GM18520 (cell line): ENCODE results near the gene FAHD1.
"Not testable (repeated sequence)": the region's sequence is repeated elsewhere in the genome, so short reads cannot be mapped to it uniquely, and the experiment has no call there.

ENCODE experiments used
- ATAC-seq: cut with Tn5 transposase; IDR thresholded peaks from one replicate; pipeline ENCODE4 v1.9.1; 2021; ENCODE audit not compliant: unreplicated experiment

FAHD1 gene

DNA sequence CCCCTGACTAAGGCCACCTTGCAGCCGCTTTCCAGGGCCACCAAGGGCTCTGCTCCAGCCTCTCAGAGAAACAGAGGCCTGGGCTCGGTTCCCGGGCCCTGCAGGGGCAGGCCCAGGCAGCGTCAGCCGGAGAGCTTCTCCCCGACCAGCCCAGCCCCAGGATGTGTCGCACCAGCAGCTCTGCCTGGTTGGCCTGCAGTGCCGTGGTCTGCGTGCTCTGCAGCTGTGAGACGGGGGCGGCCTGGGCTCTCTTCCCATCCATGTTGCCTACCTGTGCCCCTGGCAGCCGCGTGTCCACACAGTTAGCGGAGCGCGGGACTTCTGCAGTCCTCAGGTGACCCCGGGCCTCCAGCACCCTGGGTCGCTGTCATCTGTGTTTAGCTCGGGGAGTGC lies 38.3 kb upstream of the FAHD1 start:
- ATAC-seq: no peak

DNA sequence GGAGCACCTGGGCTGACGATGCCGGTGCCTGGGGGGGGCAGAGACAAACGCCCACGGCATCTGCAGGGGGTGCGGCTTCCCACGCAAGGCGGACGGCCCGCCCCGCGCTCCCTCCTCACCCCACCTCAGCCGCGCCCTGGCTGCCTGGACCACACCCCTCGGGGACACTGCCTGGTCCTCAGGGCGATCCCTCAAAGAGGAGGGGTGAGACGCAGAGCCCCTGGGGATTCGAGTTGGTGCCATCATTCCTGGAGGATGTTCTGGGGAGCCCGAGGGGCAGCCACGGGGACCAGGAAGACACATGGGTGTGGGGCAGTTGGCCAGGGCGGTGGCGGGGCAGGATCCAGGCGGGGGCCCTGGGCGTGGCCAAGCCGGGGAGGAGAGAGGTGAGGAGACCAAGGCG lies 37.4 kb upstream of the FAHD1 start:
- no peak for ATAC-seq

DNA sequence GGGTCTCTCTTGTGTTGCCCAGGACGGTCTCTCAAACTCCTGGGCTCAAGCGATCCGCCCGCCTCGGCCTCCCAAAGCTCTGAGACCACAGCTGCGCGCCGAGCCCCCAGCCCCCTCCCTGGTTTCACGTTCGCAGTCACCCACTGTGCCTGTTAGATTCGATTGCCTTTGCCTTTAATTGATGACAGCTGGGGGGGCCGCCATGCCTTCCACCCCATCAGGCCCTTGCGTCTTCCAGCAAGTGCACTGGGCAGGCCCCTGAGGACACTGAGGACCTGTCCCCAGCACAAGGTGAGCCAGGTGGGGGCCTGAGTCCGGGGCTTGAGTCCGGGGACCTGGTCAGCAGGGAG lies 36.8 kb upstream of the FAHD1 start:
- no peak for ATAC-seq

DNA sequence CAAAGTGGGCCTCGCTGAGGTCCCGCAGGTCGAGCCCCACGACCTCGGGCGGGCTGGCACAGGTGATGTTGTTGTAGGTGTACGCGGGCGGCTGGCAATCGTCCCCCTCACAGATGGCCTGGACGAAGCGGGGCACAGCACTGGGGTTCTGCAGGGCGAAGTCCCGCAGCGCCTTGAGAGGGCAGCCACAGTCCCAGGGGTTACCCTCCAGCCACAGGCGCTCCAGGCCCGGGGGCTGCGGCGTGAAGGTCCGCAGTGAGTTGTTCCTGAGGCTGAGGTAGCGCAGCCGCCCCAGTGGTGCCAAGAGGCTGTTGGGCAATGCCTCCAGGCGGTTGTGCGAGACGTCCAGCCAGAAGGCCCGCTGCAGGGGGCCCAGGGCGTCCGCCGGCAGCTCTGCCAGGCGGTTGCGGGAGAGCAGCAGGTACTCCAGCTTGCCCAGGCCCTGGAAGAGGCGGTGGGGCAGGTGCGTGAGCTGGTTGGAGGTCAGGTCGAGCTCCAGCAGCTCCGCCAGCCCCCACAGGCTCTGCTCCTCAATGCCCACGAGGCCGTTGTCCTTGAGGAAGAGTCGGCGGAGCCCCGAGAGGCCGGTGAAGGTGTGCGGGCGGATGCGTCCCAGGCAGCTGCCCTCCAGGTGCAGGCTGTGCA lies 36.3 kb upstream of the FAHD1 start:
- ATAC-seq: no peak

DNA sequence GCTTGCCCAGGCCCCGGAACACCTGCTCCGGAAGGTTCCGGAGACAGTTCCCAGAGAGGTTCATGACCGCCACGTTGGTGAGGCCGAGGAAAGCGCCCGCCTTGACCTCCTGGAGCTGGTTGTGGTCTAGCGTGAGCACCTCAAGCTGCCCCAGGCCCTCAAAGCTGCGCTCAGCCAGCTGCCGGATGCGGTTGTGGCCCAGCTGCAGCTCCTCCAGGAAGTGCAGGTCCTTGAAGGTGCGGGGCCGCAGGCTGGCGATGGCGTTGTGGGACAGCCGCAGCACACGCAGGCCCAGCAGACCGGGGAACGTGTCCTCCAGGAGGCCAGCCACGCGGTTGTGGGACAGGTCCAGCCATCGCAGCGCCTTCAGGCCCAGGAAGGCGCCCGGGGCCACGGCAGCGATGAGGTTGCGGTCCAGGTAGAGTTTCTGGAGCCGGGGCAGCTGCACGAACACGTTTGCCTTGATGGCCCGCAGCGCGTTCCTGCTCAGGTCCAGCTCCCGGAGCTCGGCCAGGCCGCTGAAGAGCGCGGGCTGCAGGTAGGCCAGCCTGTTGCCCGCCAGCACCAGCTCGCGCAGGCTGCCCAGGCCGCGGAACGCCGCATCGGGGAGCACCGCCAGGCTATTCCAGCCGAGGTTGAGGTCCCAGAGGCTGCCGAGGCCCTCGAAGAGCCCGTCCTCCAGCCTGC lies 35.6 kb upstream of the FAHD1 start:
- no peak for ATAC-seq

DNA sequence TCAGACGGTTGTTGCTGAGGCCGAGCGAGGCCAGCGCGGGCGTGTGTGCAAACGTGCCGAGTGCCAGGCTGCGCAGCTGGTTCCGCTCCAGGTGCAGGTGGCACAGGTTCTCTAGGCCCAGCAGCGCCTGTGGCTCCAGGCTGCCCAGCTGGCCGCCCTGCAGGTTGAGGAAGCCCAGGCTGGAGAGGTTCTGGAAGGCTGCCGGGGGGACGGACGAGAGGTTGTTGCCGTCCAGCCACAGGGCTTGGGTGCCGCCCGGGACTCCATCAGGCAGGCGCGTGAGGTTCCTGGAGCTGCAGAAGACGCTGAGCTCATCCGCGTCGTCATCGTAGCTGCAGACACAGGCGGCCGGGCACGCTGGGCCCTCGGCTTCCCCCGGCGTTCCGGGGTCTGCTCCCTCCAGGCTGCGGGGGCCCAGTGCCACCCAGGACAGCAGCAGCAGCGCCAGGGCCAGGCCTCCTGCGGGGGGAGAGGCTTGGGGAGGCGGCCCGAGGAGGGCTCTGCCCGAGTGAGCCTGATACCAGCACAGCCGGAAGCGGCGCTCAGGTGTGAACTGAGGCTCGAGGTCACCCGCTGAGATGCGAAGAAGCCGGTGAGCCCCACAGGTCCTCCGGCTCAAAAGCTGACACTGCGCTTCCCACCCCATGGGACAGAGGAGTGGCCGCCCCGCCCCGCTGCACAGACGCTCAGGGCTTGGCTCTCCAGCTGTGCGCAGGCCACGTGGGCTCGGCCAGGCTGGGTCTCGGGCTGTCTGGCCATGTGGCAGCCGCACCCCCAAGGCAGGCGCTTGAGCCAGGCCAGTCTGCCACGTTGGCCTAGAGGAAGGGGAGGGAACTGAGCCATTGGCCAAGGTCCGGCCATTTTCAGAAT lies 34.8 kb upstream of the FAHD1 start:
- ATAC-seq: no peak

DNA sequence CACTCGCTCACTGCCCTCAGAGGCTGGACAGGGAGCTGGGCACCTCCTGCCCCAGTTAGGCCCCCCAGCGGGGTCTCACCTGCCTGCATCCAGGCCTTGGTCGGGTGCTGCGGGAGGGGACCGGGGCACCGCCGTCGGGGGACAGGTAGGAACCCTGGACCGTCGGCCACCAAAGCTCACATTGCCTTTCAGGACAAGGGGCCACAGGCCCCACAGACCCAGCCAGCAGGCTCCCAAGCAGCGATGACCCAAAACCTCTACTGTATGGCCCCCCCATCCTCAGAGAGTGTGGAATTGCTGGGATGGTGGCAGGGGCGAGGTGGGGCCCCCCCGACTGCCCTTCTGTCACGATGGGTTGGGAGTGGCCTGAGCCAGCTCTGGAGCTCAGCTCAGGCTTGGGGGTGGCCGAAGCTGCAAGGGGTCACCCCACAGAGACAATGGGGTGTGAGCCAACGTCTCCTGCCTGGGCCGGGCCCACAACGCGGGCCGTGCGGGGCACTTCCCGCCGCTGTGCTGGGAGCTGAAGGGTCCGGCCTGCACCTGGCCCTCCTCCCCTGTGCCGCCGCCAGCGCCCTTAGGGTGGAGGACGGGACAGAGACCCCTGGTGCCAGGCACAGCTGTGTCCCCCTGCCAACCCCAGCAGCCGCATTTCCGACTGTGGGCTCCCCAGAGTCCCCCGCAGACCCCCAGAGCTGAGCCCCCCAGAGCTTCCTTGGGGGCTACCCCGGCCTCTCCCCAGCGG lies 34.0 kb upstream of the FAHD1 start:
- ATAC-seq: no peak

DNA sequence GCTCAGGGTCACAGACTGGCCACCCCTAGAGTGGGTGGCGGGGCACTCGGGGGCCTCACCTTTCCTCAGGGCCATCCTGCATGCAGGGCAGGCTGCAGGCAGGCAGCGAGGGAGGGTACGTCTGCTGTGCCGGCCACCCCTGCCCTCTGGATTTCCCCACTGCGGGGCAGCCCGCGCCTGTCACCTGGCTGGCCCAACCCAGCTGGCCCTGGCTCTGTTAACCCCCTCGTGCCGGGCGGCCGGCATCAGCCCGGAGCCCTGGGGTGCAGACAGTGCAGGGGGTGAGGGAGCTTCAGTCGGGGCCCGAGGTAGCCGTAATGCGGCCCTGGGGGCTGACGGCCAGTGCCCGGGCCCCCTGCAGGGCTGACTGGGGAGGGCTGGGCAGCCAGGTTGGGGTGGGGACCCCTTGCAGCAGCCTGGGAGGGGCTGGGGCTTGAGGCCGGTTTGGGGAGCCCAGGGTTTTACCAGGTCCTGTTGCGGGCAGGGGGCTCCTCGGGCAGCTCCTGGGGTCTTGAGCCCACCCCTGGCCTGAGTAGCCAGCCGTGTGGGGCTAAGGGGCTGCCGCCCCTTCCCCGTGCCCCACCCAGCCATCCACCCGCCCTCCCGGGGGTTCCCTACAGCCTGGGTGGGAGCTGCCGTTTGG lies 33.3 kb upstream of the FAHD1 start, which contains the start of gene IGFALS:
Gene IGFALS, minus strand, starts transcription at position 128 of the 643 bp plus-strand sequence. Its CDS starts 53 bp downstream, at position 75.
- ATAC-seq: no peak

DNA sequence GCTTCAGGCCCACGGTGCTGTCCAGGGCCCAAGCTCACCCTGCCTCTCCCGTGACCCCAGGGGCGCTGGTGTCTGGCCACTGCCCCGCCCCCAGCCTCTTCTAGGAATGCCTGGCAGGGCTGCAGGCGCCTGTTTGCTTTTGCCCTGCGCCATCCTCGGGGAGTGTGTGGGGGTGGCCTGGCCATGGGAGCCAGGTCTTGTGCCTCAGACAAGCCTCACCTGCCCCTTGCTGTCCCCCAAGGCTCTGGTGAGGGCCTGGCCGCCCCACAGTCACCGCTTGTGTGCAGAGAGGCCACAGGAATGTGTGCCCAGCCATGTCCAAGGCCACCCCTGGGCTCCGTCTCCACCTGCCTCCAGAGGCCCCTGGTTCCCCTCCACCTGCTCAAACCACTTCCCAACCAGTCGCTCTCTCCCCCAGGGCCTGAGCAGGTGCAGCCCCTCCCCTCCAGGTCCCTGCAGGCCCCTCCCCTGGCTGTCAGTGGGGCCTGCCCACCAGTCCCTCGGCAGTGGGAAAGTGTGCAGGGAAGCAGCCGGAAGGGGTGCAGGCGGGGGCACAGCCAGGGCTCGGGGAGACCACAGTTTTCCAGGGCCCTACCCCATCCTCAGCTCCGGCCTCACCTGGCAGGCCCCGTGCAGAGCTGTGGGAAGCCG lies 32.7 kb upstream of the FAHD1 start:
- ATAC-seq: no peak

DNA sequence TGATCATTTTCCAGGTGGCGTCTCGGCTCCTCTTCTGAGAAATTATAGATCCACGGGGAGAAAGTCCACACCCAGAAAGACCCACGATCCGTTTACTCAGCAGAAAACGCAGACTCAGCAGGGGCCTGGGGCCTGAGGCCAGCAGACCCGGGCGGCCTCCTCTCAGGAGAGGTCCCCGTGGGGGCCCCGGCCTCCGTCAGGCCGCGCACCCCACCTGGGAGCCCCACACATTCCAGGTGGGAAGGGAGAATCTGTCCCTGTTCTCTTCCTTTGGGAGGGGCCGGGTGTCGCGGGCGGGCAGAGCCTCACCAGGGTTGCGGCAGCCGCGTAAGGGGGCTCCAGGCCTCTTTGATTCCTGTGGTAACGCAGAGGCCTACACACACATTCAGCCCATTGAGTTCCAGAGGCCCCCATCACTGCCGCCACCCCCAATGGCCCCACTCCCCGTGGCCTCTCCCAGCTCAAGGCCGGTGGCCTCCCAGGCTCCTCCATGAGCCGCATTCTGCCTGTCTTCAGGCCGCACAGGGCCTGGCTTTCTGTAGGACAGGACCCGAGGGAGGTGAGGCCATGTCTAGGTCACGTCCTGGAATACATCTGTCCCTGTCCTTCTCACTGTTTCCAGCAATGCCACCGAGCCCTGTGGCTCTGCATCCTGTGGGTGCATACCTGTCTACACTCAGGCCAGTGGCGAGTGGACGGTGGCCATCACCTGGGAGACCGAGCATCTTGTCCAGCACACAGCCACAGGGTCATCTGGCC lies 31.9 kb upstream of the FAHD1 start:
- no peak for ATAC-seq

DNA sequence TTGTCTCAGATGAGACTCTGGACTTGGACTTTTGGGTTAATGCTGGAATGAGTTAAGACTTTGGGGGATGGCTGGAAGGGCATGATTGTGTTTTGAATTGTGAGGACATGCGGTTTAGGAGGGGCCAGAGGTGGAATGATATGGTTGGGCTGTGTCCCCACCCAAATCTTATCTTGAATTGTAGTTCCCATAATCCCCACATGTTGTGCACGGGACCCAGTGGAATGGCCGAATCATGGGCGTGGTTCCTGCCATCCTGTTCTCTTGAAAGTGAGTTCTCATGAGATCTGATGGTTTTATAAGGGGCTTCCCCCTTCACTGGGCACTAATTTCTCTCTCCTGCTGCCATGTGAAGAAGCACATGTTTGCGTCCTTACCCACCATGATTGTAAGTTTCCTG lies 27.7 kb upstream of the FAHD1 start:
- ATAC-seq: not testable (repeated sequence)

DNA sequence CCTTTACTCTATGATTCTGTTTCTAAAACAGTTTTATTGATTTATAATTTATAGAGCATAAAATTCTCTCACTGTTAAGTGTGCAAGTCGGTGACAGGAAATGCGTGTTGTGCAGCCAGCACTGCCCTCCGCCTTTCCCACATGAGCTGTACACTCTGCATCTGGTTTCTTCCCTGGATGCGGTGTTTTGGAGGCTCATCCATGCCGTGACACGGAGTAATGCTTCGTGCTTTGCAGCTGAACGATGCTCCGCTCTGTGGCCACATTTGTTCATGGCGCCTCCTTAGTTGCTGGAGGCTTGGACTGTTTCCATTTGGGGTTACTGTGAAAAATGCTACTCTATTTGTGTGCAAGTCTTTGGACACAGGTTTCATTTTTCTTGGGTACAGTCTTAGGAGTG lies 26.3 kb upstream of the FAHD1 start:
- no peak for ATAC-seq

DNA sequence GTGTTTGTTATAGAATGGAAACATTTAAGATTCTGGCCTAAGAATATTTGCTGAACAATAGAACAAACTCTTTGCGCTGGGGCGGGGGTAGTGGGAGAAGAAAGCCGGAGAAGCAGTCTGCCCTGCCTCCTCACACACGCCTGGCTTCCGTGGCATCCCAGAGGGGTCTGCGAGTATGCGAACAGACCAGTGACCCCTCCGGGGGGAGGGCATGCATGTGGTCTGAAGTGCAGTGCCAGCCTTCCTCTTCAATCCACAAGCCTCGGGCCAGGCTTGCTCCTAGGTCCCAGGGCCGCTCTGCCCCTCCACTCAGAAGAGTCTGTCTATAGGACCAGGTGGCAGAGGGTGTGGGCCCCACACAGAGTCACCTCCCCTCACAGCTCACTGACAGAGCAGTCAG lies 19.4 kb upstream of the FAHD1 start:
- ATAC-seq: no peak

DNA sequence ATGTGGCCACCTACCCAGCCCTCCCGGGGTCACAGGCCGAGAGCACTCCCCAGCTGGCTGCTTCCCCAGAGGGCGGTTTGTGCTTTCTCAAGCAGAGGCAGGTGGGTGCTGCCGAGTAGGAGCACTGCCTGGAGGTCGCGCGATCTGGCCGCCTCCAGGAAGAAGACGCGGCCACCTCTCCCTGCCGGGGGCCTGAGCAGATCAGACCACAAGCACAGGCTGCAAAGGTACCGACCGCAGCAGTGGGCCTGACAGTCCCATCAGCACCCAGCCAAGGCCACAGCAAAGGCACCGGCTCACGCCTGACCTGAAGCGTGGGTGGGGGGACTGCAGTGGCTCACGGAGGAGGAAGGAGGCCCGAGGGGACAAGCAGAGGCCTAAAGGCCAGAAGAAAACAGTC lies 18.3 kb upstream of the FAHD1 start:
- ATAC-seq: no peak

DNA sequence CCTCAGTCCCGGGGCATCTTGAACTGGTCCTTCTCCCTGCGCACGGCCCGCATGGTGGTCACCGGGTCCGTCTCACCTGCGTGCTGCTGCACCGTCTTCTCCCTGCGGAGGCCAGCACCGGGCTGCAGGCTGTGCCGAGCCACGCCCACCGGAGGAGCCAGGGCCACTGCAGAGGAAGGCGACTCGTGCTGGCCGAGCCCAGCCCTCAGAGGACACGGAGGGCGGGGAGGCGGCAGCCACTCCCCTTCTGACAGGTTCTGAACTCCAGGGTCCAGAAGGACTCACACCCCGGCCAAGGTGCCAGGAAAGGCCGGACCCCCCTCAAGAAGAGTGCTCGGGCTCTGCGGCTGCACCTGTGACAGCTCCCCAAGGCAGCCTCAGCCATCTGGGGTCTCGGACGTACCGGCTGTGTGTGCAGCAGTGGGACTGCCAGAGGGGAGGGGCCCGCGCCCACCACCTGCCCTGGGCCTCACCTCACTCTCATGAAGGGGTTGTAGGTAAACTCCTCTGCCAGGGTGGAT lies 17.7 kb upstream of the FAHD1 start:
- ATAC-seq: no peak

DNA sequence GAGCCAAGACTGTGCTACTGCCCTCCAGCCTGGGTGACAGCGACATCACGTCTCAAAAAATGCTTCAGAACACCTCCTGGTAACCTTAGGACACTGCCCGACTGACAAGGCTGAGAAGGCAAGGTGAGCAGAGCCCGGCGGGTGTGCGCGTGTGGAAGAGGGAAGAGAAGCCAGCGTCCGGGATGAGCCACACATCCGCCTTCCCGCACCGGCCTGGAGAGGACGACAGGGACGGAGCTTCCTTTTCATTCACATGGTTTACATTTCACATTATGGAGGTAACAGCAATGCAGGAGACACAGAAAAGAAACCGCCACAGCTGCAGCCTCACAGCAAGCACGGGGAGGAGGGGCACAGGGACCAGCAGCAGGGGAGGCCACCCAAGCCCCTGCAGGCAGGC lies 16.9 kb upstream of the FAHD1 start:
- ATAC-seq: no peak

DNA sequence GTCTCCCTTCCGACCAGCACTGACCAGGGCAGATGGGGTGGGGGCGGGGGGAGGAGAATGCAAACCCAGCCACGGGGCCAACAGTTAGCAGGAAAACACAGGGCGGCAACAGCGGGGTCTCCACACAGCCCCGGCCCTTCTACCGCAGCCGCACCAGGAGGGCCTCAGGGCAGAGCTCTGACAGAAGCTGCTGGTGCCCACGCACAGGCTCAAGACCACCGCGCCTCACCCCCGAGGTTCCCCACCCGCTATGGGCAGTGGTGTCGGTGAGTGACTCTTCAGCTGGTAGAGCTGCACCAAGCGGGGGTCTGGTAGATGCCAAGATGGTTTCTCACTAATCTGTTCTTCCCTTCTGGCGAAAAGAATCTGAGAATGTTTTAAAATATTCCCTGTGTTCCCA lies 16.5 kb upstream of the FAHD1 start:
- ATAC-seq: no peak

DNA sequence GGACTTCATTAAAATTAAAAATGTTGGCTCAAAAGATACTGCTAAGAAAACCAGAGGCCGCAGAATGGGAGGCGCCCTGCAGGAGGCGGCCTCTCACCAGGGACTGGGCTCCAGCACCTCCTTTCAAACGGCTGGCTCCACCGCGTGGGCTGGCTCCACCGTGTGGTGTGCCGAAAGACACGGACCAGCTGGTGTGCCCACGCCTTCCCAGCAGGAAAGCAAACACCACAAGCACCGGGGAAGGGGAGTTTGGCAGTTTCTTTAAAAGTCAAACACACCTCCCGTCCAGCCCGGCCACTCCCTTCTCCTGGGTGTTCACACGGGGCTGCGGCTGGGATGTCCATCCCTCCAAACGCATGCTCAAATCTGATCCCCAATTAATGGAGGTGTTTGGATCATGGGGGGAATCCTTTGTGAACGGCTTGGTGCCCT lies 14.3 kb upstream of the FAHD1 start:
- ATAC-seq: no peak

DNA sequence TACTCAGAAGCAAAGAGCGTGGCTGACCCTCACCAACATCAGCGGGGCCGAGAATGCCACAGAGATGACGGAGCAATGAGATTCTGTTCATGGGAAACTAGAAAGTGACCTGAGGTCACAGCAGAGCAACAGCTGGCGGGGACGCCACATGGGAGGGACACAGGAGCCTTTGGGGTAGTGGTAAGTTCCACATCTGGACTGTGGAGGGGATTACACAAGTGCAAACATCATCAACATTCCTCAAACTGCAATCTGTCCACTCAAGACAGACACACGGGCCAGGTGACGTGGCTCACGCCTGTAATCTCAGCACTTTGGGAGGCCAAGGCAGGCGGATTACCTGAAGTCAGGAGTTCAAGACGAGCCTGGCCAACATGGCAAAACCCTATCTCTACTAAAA lies 11.5 kb upstream of the FAHD1 start:
- ATAC-seq: no peak
